Type B pancreatic cell (in vitro differentiated cells): ENCODE results near the gene CBARP. TPM values are rescaled to one million over a fixed set of nuclear protein-coding genes. Genes with fewer than 3 reads are reported as not detected.

Experiments
- DNase-seq: peaks from one replicate; pipeline ENCODE4 v3.0.0; 2021; ENCODE audit warnings: mixed read lengths; ENCODE audit not compliant: unreplicated experiment; ENCODE audit errors: extremely low spot score
- H3K27ac Mint-ChIP-seq: 2 replicates; pipeline ENCODE4 v1.8.0; 2021; ENCODE audit warnings: mild to moderate bottlenecking, mixed read lengths
- H3K27me3 Mint-ChIP-seq: 2 replicates; pipeline ENCODE4 v1.8.0; 2021; ENCODE audit warnings: mixed read lengths
- H3K36me3 Mint-ChIP-seq: 2 replicates; pipeline ENCODE4 v1.8.0; 2021; ENCODE audit warnings: mixed read lengths
- H3K4me1 Mint-ChIP-seq: one replicate; pipeline ENCODE4 v1.8.0; 2021; ENCODE audit warnings: mixed read lengths; ENCODE audit not compliant: unreplicated experiment
- H3K4me3 Mint-ChIP-seq: 2 replicates; pipeline ENCODE4 v1.8.0; 2021; ENCODE audit warnings: mild to moderate bottlenecking, mixed read lengths
- H3K9me3 Mint-ChIP-seq: 2 replicates; pipeline ENCODE4 v1.8.0; 2021; ENCODE audit warnings: mixed read lengths
- CTCF ChIP-seq: fragments of 200-600 bp; sonication (generic); conservative IDR thresholded peaks from 2 replicates; pipeline ENCODE4 v1.5.0; 2021; ENCODE audit warnings: antibody characterized with exemption, mild to moderate bottlenecking
- total RNA-seq: library from RNA; stranded (reverse); gene quantifications from 2 replicates; pipeline ENCODE4 v1.2.1, GENCODE V29; 2021; ENCODE audit warnings: low replicate concordance

The CBARP gene
- total RNA-seq, 1 donor from 2014 or later = 10.8 TPM

- H3K9me3 Mint-ChIP-seq = no peaks in the 10 kb centered on the region
- H3K27ac Mint-ChIP-seq = peak overlapping the region; percentile 53
- H3K4me1 Mint-ChIP-seq = peaks cover 21% of the 10 kb centered on the region
- peaks cover 9% of the 10 kb centered on the region for H3K36me3 Mint-ChIP-seq
- DNase-seq = no peak
- no peaks in the 10 kb centered on the region for H3K27me3 Mint-ChIP-seq
- no peak for TF ChIP-seq CTCF
- peak overlapping the region; percentile 89 for H3K4me3 Mint-ChIP-seq
Observed at GRCh38 chr19:1276628-1277022, 38.8 kb upstream of the CBARP start.

GRCh38 chr19:1275976-1276627, 38.3 kb upstream of the CBARP start:
- H3K27ac Mint-ChIP-seq = peak overlapping the region; percentile 90
- H3K4me1 Mint-ChIP-seq = peaks cover 24% of the 10 kb centered on the region
- H3K27me3 Mint-ChIP-seq = no peaks in the 10 kb centered on the region
- no peak for DNase-seq
- peak overlapping the region; percentile 89 for H3K4me3 Mint-ChIP-seq
- H3K9me3 Mint-ChIP-seq = no peaks in the 10 kb centered on the region
- H3K36me3 Mint-ChIP-seq = peaks cover 12% of the 10 kb centered on the region
- TF ChIP-seq CTCF = no peak

- peak; percentile 94 for DNase-seq
- Mint-ChIP-seq H3K4me1 (peaks cover 30% of the 10 kb centered on the region), H3K27ac (peak within 1 kb of the TSS; percentile 90), H3K9me3 (no peaks in the 10 kb centered on the region), H3K36me3 (peaks cover 17% of the 10 kb centered on the region), H3K27me3 (no peaks in the 10 kb centered on the region), H3K4me3 (peak within 1 kb of the TSS; percentile 89)
- no peak for TF ChIP-seq CTCF
Observed at GRCh38 chr19:1275260-1275975, 37.6 kb upstream of the CBARP start, which contains the start of gene FAM174C. FAM174C (plus strand) TSS chr19:1275530; CDS start chr19:1275550, 20 bp downstream.

- peaks cover 32% of the 10 kb centered on the region for H3K4me1 Mint-ChIP-seq
- TF ChIP-seq CTCF = no peak
- no peaks in the 10 kb centered on the region for H3K27me3 Mint-ChIP-seq
- peaks cover 17% of the 10 kb centered on the region for H3K36me3 Mint-ChIP-seq
- no peak overlapping the region for H3K27ac Mint-ChIP-seq
- no peaks in the 10 kb centered on the region for H3K9me3 Mint-ChIP-seq
- no peak for DNase-seq
- peak overlapping the region; percentile 78 for H3K4me3 Mint-ChIP-seq
Observed at GRCh38 chr19:1274852-1275259, 37.1 kb upstream of the CBARP start.

GRCh38 chr19:1274081-1274851, 36.5 kb upstream of the CBARP start:
- peaks cover 17% of the 10 kb centered on the region for H3K36me3 Mint-ChIP-seq
- DNase-seq = no peak
- no peak for TF ChIP-seq CTCF
- no peaks in the 10 kb centered on the region for H3K9me3 Mint-ChIP-seq
- peak overlapping the region; percentile 82 for H3K27ac Mint-ChIP-seq
- no peaks in the 10 kb centered on the region for H3K27me3 Mint-ChIP-seq
- H3K4me1 Mint-ChIP-seq = peaks cover 28% of the 10 kb centered on the region
- H3K4me3 Mint-ChIP-seq = peak overlapping the region; percentile 78
